HL-60 (cell line): ENCODE data around the gene FBP1.

Experiments used
- GABPA ChIP-seq: IDR thresholded peaks from 2 replicates; pipeline ENCODE4 v1.6.1; 2012; ENCODE audit warnings: low read depth
- POLR2AphosphoS5 ChIP-seq: IDR thresholded peaks from 2 replicates; pipeline ENCODE4 v1.6.1; 2012; ENCODE audit warnings: low read depth
- TF ChIP-seq, protein P1 (sequence below): IDR thresholded peaks from one replicate; pipeline ENCODE4 v1.5.1; 2011; ENCODE audit warnings: low read length, control low read depth, inconsistent platforms; ENCODE audit not compliant: insufficient read depth
- TF ChIP-seq, protein P2 (sequence below): IDR thresholded peaks from 2 replicates; pipeline ENCODE4 v1.6.1; 2012; ENCODE audit warnings: low read depth; ENCODE audit not compliant: insufficient replicate concordance

DNA sequence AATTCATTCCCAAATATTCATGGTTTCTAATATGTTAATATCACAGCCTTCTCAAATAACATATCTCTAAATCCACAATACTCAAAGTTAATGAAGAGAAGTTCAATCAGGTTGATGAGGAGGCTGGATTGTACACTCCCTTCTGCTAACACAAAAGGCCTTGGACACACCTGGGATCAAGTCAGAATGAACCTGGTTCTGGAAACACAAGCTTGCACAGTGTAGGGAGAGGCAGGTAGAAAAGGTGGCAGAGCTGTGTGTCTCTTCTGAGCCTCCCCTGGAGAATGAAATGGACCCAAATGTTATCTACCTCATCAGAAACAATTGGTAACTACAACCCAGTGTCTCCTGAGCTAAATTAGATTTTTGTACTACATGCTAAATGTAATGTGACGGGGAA is 40.7 kb upstream of the FBP1 start:
- TF ChIP-seq, protein P1, sequence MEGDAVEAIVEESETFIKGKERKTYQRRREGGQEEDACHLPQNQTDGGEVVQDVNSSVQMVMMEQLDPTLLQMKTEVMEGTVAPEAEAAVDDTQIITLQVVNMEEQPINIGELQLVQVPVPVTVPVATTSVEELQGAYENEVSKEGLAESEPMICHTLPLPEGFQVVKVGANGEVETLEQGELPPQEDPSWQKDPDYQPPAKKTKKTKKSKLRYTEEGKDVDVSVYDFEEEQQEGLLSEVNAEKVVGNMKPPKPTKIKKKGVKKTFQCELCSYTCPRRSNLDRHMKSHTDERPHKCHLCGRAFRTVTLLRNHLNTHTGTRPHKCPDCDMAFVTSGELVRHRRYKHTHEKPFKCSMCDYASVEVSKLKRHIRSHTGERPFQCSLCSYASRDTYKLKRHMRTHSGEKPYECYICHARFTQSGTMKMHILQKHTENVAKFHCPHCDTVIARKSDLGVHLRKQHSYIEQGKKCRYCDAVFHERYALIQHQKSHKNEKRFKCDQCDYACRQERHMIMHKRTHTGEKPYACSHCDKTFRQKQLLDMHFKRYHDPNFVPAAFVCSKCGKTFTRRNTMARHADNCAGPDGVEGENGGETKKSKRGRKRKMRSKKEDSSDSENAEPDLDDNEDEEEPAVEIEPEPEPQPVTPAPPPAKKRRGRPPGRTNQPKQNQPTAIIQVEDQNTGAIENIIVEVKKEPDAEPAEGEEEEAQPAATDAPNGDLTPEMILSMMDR = no peak
- TF ChIP-seq GABPA (no peak), POLR2AphosphoS5 (no peak)
- TF ChIP-seq, protein P2, sequence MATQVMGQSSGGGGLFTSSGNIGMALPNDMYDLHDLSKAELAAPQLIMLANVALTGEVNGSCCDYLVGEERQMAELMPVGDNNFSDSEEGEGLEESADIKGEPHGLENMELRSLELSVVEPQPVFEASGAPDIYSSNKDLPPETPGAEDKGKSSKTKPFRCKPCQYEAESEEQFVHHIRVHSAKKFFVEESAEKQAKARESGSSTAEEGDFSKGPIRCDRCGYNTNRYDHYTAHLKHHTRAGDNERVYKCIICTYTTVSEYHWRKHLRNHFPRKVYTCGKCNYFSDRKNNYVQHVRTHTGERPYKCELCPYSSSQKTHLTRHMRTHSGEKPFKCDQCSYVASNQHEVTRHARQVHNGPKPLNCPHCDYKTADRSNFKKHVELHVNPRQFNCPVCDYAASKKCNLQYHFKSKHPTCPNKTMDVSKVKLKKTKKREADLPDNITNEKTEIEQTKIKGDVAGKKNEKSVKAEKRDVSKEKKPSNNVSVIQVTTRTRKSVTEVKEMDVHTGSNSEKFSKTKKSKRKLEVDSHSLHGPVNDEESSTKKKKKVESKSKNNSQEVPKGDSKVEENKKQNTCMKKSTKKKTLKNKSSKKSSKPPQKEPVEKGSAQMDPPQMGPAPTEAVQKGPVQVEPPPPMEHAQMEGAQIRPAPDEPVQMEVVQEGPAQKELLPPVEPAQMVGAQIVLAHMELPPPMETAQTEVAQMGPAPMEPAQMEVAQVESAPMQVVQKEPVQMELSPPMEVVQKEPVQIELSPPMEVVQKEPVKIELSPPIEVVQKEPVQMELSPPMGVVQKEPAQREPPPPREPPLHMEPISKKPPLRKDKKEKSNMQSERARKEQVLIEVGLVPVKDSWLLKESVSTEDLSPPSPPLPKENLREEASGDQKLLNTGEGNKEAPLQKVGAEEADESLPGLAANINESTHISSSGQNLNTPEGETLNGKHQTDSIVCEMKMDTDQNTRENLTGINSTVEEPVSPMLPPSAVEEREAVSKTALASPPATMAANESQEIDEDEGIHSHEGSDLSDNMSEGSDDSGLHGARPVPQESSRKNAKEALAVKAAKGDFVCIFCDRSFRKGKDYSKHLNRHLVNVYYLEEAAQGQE = no peak
